ENCODE data around the gene ORM2.
A peak's percentile ranks its signal among the peaks of the same experiment; 100 is the strongest.
"Not testable (repeated sequence)": the region's sequence is repeated elsewhere in the genome, so short reads cannot be mapped to it uniquely, and the experiment has no call there.

The ORM2 gene

GRCh38 chr9:114314881-114315722, 14.6 kb upstream of the ORM2 start:
- DNase-seq (ENCODE audit: low spot score) = peak; percentile 20

- DNase-seq (ENCODE audit: low spot score) = no peak
Observed at GRCh38 chr9:114315723-114316363, 13.8 kb upstream of the ORM2 start.

- peak; percentile 10 for DNase-seq (ENCODE audit: low spot score)
Observed at GRCh38 chr9:114316605-114317230, 13.0 kb upstream of the ORM2 start.

GRCh38 chr9:114317665-114318357, 11.9 kb upstream of the ORM2 start:
- DNase-seq (ENCODE audit: low spot score) = no peak

GRCh38 chr9:114318416-114318815, 11.3 kb upstream of the ORM2 start:
- DNase-seq (ENCODE audit: low spot score) = no peak

- no peak for DNase-seq (ENCODE audit: low spot score)
Observed at GRCh38 chr9:114319147-114319546, 10.5 kb upstream of the ORM2 start.

- not testable (repeated sequence) for DNase-seq (ENCODE audit: low spot score)
Observed at GRCh38 chr9:114320710-114321109, 9.0 kb upstream of the ORM2 start.

GRCh38 chr9:114321759-114322158, 7.9 kb upstream of the ORM2 start:
- DNase-seq (ENCODE audit: low spot score) = peak; percentile 39

GRCh38 chr9:114322160-114322818, 7.4 kb upstream of the ORM2 start:
- not testable (repeated sequence) for DNase-seq (ENCODE audit: low spot score)

- not testable (repeated sequence) for DNase-seq (ENCODE audit: low spot score)
Observed at GRCh38 chr9:114322831-114323531, 6.7 kb upstream of the ORM2 start, which contains the start of gene ORM1. Gene ORM1, plus strand, starts transcription at chr9:114323098. Its CDS starts 36 bp downstream, at chr9:114323134.

GRCh38 chr9:114323849-114324248, 5.8 kb upstream of the ORM2 start:
- not testable (repeated sequence) for DNase-seq (ENCODE audit: low spot score)

GRCh38 chr9:114324492-114324891, 5.2 kb upstream of the ORM2 start:
- no peak for DNase-seq (ENCODE audit: low spot score)

- DNase-seq (ENCODE audit: low spot score) = not testable (repeated sequence)
Observed at GRCh38 chr9:114324965-114325364, 4.7 kb upstream of the ORM2 start.

- DNase-seq (ENCODE audit: low spot score) = not testable (repeated sequence)
Observed at GRCh38 chr9:114325684-114326254, 3.9 kb upstream of the ORM2 start.

GRCh38 chr9:114327749-114328148, 1.9 kb upstream of the ORM2 start:
- no peak for DNase-seq (ENCODE audit: low spot score)

GRCh38 chr9:114328357-114328820, 1.3 kb upstream of the ORM2 start:
- DNase-seq (ENCODE audit: low spot score) = not testable (repeated sequence)

- not testable (repeated sequence) for DNase-seq (ENCODE audit: low spot score)
Observed at GRCh38 chr9:114328937-114329624, 588 bp upstream of the ORM2 start.

GRCh38 chr9:114330636-114331035, 967 bp downstream of the ORM2 start:
- DNase-seq (ENCODE audit: low spot score) = no peak

GRCh38 chr9:114331229-114332195, 1.8 kb downstream of the ORM2 start:
- not testable (repeated sequence) for DNase-seq (ENCODE audit: low spot score)

Data from kidney tubule cell (primary cell).